CD8-positive, alpha-beta memory T cell (primary cell): ENCODE data around the gene SIN3B. TPM values are rescaled to one million over a fixed set of nuclear protein-coding genes. Genes with fewer than 3 reads are reported as not detected.
"Not testable (repeated sequence)": the region's sequence is repeated elsewhere in the genome, so short reads cannot be mapped to it uniquely, and the experiment has no call there.

Experiments used
- CTCF ChIA-PET: fragments of 350-600 bp; sonication (Branson Sonifier 250); formaldehyde crosslinking; loops from one replicate; lab custom pipeline; 2021; ENCODE audit warnings: antibody characterized with exemption; lab: Charles Lee
- POLR2A ChIA-PET: fragments of 350-600 bp; sonication (Branson Sonifier 250); formaldehyde crosslinking; loops from one replicate; lab custom pipeline; 2021; ENCODE audit warnings: antibody characterized with exemption; lab: Charles Lee
- DNase-seq, 5 donors: peaks; one replicate each; pipeline versions ENCODE4 v3.0.0 to v3.0.0-alpha.2; 2020 to 2022; ENCODE audit warnings: mixed read lengths in 1 of 5
- H3K27ac ChIP-seq: one replicate; pipeline ENCODE4 v1.7.0; 2013; ENCODE audit warnings: low read depth, mild to moderate bottlenecking, low read length, moderate library complexity
- H3K27me3 ChIP-seq: 2 replicates; pipeline ENCODE4 v1.7.0; 2013; ENCODE audit warnings: low read length, mild to moderate bottlenecking; ENCODE audit not compliant: insufficient read depth, poor library complexity, severe bottlenecking
- H3K36me3 ChIP-seq: 2 replicates; pipeline ENCODE4 v1.7.0; 2013; ENCODE audit warnings: mild to moderate bottlenecking, low read length, moderate library complexity; ENCODE audit not compliant: insufficient read depth
- H3K4me1 ChIP-seq: 2 replicates; pipeline ENCODE4 v1.7.0; 2013; ENCODE audit warnings: mild to moderate bottlenecking, low read length, moderate library complexity; ENCODE audit not compliant: insufficient read depth
- H3K4me3 ChIP-seq: 2 replicates; pipeline ENCODE4 v1.7.0; 2013; ENCODE audit warnings: mild to moderate bottlenecking, low read length
- H3K9me3 ChIP-seq: 2 replicates; pipeline ENCODE4 v1.7.0; 2013; ENCODE audit warnings: mild to moderate bottlenecking, low read length
- H3K27ac Mint-ChIP-seq, 8 donors: one replicate each; pipeline ENCODE4 v1.8.0; 2020 to 2021; ENCODE audit warnings: mixed read lengths in 8 of 8, mild to moderate bottlenecking in 6 of 8, inconsistent platforms in 3 of 8, moderate library complexity in 3 of 8
- H3K27me3 Mint-ChIP-seq, 2 donors: one replicate each; pipeline ENCODE4 v1.8.0; 2020 to 2021; ENCODE audit warnings: mixed read lengths in 2 of 2, mild to moderate bottlenecking in 1 of 2, moderate library complexity in 1 of 2
- H3K36me3 Mint-ChIP-seq, 3 donors: one replicate each; pipeline ENCODE4 v1.8.0; 2020 to 2021; ENCODE audit warnings: mixed read lengths in 3 of 3, inconsistent platforms in 1 of 3, mild to moderate bottlenecking in 1 of 3
- H3K4me1 Mint-ChIP-seq, 3 donors: one replicate each; pipeline ENCODE4 v1.8.0; 2020 to 2021; ENCODE audit warnings: mixed read lengths in 3 of 3, inconsistent platforms in 1 of 3, mild to moderate bottlenecking in 1 of 3
- H3K4me3 Mint-ChIP-seq, 7 donors: one replicate each; pipeline ENCODE4 v1.8.0; 2020 to 2021; ENCODE audit warnings: mixed read lengths in 7 of 7, mild to moderate bottlenecking in 6 of 7, moderate library complexity in 4 of 7, inconsistent platforms in 2 of 7
- H3K9me3 Mint-ChIP-seq, 5 donors: one replicate each; pipeline ENCODE4 v1.8.0; 2020 to 2022; ENCODE audit warnings: mixed read lengths in 5 of 5, mild to moderate bottlenecking in 3 of 5, moderate library complexity in 2 of 5, inconsistent platforms in 1 of 5
- polyA plus RNA-seq: library from polyadenylated mRNA; unstranded; fragments of 300-500 nt; fragmentation: Illumina TruSeq; gene quantifications from one replicate; pipeline ENCODE4 v1.2.3, GENCODE V29; 2021
- total RNA-seq, 2 experiments: library from RNA; stranded (reverse); gene quantifications; one replicate each; pipeline ENCODE4 v1.2.3, GENCODE V29; 2021

The SIN3B gene
- total and polyA plus RNA-seq, 3 experiments from 2014 or later = 5.0 to 34.8 (median 32.9) TPM

- POLR2A ChIA-PET = no interaction called here
- Histone ChIP-seq H3K9me3 (no peaks in the 10 kb centered on the region), H3K36me3 (peaks cover 21% of the 10 kb centered on the region), H3K4me1 (no peaks in the 10 kb centered on the region), H3K27ac (no peak overlapping the region), H3K4me3 (no peak overlapping the region), H3K27me3 (no peaks in the 10 kb centered on the region)
- peak overlapping the region; percentile 73 to 97 (median 90) for H3K27ac Mint-ChIP-seq
- no peak for DNase-seq
- CTCF ChIA-PET = no interaction called here
- H3K4me3 Mint-ChIP-seq = peak overlapping the region in 1 of 7 donors; percentile 74
- peaks cover 13 to 15% (median 14%) of the 10 kb centered on the region in 3 donors for H3K4me1 Mint-ChIP-seq
- H3K9me3 Mint-ChIP-seq = no peaks in the 10 kb centered on the region
- peaks cover 14 to 79% (median 15%) of the 10 kb centered on the region in 3 donors for H3K36me3 Mint-ChIP-seq
- H3K27me3 Mint-ChIP-seq = no peaks in the 10 kb centered on the region
Measured at GRCh38 chr19:16874250-16874977, 45.2 kb downstream of the SIN3B start.

GRCh38 chr19:16874978-16875299 is 45.7 kb downstream of the SIN3B start:
- H3K27me3 ChIP-seq, H3K4me3 ChIP-seq, H3K9me3 Mint-ChIP-seq, H3K27me3 Mint-ChIP-seq, DNase-seq, H3K4me1 ChIP-seq, H3K9me3 ChIP-seq, POLR2A ChIA-PET, CTCF ChIA-PET, H3K27ac ChIP-seq: not testable (repeated sequence)
- peaks cover 13 to 15% (median 14%) of the 10 kb centered on the region in 3 donors for H3K4me1 Mint-ChIP-seq
- peaks cover 21% of the 10 kb centered on the region for H3K36me3 ChIP-seq
- H3K4me3 Mint-ChIP-seq = peak overlapping the region in 1 of 7 donors; percentile 74
- peaks cover 14 to 80% (median 15%) of the 10 kb centered on the region in 3 donors for H3K36me3 Mint-ChIP-seq
- H3K27ac Mint-ChIP-seq = peak overlapping the region; percentile 73 to 97 (median 90)

- no peak overlapping the region for H3K4me3 ChIP-seq
- H3K27ac ChIP-seq = no peak overlapping the region
- peaks cover 16 to 82% (median 21%) of the 10 kb centered on the region in 3 donors for H3K36me3 Mint-ChIP-seq
- no peaks in the 10 kb centered on the region for H3K4me1 ChIP-seq
- no peaks in the 10 kb centered on the region for H3K9me3 ChIP-seq
- peaks cover 21% of the 10 kb centered on the region for H3K36me3 ChIP-seq
- peaks cover 0 to 5% (median 0%) of the 10 kb centered on the region in 5 donors for H3K9me3 Mint-ChIP-seq
- no peak overlapping the region for H3K4me3 Mint-ChIP-seq
- no peak for DNase-seq
- ChIA-PET POLR2A (no interaction called here), CTCF (no interaction called here)
- peaks cover 13 to 15% (median 14%) of the 10 kb centered on the region in 3 donors for H3K4me1 Mint-ChIP-seq
- peak overlapping the region in 4 of 8 donors; percentile 27 to 58 (median 48) for H3K27ac Mint-ChIP-seq
- H3K27me3 Mint-ChIP-seq = no peaks in the 10 kb centered on the region
- H3K27me3 ChIP-seq = no peaks in the 10 kb centered on the region
Measured at GRCh38 chr19:16875584-16876555, 46.7 kb downstream of the SIN3B start.

DNA sequence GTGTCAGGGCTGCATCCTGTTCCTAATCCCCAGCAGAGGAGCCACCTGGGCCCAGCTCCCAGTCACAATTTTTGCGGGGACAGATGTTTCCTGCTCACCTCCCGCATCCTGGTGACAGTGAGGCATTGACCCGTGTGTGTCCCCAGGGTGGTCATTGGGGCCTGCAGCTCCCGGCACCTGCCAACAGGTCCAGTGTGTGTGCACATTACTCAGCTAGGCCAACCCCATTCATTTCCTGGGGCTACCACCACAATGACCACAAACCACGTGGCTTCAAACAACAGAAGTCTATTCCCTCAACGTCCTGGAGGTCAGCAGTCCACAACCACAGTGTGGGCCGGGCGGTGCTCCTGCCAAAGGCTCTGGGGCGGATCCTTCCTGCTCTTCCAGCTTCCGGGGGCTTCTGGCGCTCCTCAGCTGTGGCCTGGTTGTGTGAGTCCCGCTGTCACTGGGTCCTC is 47.7 kb downstream of the SIN3B start:
- no peaks in the 10 kb centered on the region for H3K27me3 Mint-ChIP-seq
- DNase-seq = no peak
- H3K36me3 ChIP-seq = peaks cover 14% of the 10 kb centered on the region
- no peak overlapping the region for H3K4me3 ChIP-seq
- H3K4me1 ChIP-seq = no peaks in the 10 kb centered on the region
- no peaks in the 10 kb centered on the region for H3K27me3 ChIP-seq
- H3K9me3 ChIP-seq = peaks cover 6% of the 10 kb centered on the region
- H3K27ac ChIP-seq = no peak overlapping the region
- peaks cover 0 to 13% (median 9%) of the 10 kb centered on the region in 5 donors for H3K9me3 Mint-ChIP-seq
- ChIA-PET POLR2A (no interaction called here), CTCF (no interaction called here)
- no peak overlapping the region for H3K4me3 Mint-ChIP-seq
- H3K36me3 Mint-ChIP-seq = peaks cover 12 to 77% (median 23%) of the 10 kb centered on the region in 3 donors
- peaks cover 13 to 15% (median 14%) of the 10 kb centered on the region in 3 donors for H3K4me1 Mint-ChIP-seq
- H3K27ac Mint-ChIP-seq = peak overlapping the region in 2 of 8 donors; percentile 58 to 85

- POLR2A ChIA-PET = no interaction called here
- H3K36me3 Mint-ChIP-seq = peaks cover 12 to 76% (median 30%) of the 10 kb centered on the region in 3 donors
- H3K4me1 Mint-ChIP-seq = peaks cover 13 to 15% (median 14%) of the 10 kb centered on the region in 3 donors
- Histone ChIP-seq H3K27me3 (no peaks in the 10 kb centered on the region), H3K4me1 (no peaks in the 10 kb centered on the region), H3K4me3 (no peak overlapping the region), H3K36me3 (peaks cover 14% of the 10 kb centered on the region), H3K27ac (no peak overlapping the region), H3K9me3 (peaks cover 9% of the 10 kb centered on the region)
- CTCF ChIA-PET = no interaction called here
- H3K27me3 Mint-ChIP-seq = no peaks in the 10 kb centered on the region
- no peak for DNase-seq
- peaks cover 0 to 20% (median 15%) of the 10 kb centered on the region in 5 donors for H3K9me3 Mint-ChIP-seq
- H3K4me3 Mint-ChIP-seq = no peak overlapping the region
- peak overlapping the region in 1 of 8 donors; percentile 33 for H3K27ac Mint-ChIP-seq
Measured at GRCh38 chr19:16877581-16877980, 48.4 kb downstream of the SIN3B start.

GRCh38 chr19:16878181-16878965 is 49.2 kb downstream of the SIN3B start:
- POLR2A ChIA-PET = no interaction called here
- Mint-ChIP-seq H3K27me3 (peaks cover 0 to 5% of the 10 kb centered on the region in 2 donors), H3K4me1 (peaks cover 13 to 15% (median 14%) of the 10 kb centered on the region in 3 donors), H3K27ac (no peak overlapping the region), H3K36me3 (peaks cover 11 to 76% (median 35%) of the 10 kb centered on the region in 3 donors), H3K9me3 (peaks cover 6 to 27% (median 21%) of the 10 kb centered on the region in 5 donors), H3K4me3 (no peak overlapping the region)
- Histone ChIP-seq H3K9me3 (peaks cover 13% of the 10 kb centered on the region), H3K4me1 (no peaks in the 10 kb centered on the region), H3K27ac (no peak overlapping the region), H3K36me3 (peaks cover 14% of the 10 kb centered on the region), H3K4me3 (no peak overlapping the region), H3K27me3 (no peaks in the 10 kb centered on the region)
- DNase-seq = no peak
- CTCF ChIA-PET = no interaction called here

DNA sequence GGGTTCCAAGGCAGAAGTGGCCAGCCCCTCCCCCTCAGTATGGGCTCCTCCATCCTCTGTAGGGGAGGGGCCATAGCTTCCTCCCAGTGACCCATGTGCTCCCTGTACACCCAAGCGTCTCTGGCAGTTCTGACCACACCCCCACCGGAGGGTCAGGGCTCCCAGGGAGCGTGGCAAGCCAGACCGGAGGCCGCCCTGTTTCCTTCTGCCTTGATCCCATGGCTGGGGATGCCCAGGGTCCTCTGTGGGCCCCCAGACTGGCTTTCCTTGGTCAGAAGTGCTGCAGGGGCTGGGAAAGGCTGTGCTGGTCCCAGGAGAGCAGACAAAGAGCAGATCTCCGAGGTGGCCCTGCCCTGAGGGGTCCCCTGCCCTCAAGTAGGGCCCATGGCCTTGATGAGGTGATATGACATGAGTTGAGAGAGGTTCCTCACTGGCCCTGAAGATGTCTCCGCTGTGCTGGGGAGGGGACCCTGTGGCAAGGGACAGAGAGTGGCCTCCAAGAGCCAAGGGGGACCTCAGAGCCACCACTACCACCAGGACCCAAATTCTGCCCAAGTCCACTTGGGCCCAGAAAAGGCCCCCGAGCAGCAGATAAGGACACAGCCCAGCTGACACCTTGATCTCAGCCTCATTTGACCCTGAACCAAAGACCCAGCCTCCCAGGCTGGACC is 51.8 kb downstream of the SIN3B start:
- Mint-ChIP-seq H3K4me1 (no peaks in the 10 kb centered on the region), H3K27ac (peak overlapping the region in 1 of 8 donors; percentile 35), H3K27me3 (peaks cover 0 to 5% of the 10 kb centered on the region in 2 donors), H3K9me3 (peaks cover 6 to 29% (median 26%) of the 10 kb centered on the region in 5 donors), H3K4me3 (no peak overlapping the region), H3K36me3 (peaks cover 4 to 58% (median 26%) of the 10 kb centered on the region in 3 donors)
- peaks cover 12% of the 10 kb centered on the region for H3K36me3 ChIP-seq
- CTCF ChIA-PET = no interaction called here
- no peaks in the 10 kb centered on the region for H3K4me1 ChIP-seq
- H3K27ac ChIP-seq = no peak overlapping the region
- no peak for DNase-seq
- no peaks in the 10 kb centered on the region for H3K27me3 ChIP-seq
- peaks cover 13% of the 10 kb centered on the region for H3K9me3 ChIP-seq
- POLR2A ChIA-PET = no interaction called here
- H3K4me3 ChIP-seq = no peak overlapping the region
